Measurements from ENCODE around the gene CAMTA1.

CAMTA1 gene

DNA sequence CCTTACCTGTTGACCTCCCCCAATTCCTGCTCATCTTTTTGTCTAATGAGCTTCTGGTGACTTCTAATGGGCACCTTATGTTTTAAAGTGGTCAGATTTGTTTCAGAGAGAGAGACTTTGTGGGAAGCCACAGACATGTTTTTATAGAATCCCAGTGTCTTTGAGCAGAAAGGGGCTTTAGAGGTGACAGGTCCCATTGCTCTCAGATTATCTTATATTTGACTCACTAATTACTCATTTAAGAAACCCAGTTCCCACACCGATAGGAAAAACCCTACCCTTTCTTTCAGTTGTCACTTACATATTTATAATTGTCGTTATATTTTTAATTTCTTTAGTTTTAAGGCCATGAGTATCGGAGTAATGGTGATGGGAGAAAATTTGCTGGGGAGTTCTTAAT, 215.5 kb downstream of the CAMTA1 start:
- no peak for DNase-seq (ENCODE audit: low read depth in 1 of 2, low spot score in 1 of 2)

DNA sequence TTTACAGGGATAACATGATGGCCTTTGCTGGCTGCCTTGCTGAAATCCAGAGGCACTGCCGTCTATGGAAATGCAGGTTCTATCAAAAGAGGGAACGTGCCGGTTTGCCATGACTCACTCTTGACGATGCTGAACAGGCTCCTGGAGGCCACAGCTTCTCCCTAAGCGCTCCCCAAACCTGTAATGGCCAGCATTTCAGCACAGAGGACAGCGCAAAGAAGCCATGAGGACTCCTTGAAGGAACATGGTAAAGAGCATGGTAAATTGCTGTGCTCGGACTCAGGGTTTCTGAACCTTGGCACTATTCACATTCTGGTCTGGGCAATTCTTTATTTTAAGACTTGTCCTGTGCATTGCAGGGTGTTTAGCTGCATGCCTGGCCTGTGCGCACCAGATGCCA, 217.5 kb downstream of the CAMTA1 start:
- no peak for DNase-seq (ENCODE audit: low read depth in 1 of 2, low spot score in 1 of 2)

DNA sequence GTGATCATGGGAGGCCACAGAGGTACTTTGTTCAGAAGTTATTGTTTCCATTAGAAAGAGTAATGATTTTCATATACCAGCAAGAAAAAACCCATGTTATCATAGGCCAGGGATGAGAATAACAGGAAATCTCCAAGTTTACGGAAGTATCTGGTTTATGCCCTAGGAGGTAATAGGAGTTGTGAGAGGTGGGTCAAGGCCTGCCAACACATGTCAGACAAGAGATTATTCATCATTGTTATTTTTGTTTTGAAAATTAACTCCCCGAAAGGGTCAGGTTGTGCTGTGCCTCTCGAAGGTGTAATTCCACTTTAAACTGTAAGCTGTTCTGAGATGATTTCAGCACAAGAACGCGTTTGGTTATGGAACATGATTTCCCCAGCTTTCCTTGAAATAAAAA, 218.4 kb downstream of the CAMTA1 start:
- no peak for DNase-seq (ENCODE audit: low read depth in 1 of 2, low spot score in 1 of 2)

DNA sequence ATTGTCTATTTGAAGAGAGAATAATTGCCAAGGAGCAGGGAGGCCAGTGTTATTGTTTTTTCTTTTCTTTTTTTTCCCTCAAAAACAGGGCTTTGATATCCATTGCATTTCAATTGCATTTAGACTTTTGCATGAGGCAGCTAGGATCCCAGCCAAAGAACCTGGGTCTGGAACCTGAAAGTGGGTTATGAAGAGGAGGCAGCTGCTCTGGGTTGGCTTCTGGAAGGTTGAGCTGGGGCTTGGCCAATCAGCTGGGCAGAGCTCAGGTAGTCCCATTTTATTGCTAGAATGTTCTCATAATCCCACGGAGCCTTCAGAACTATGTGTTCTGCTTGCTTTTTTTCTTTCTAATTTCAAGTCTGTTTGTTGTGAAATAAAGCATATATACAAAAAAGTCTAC, 218.9 kb downstream of the CAMTA1 start:
- DNase-seq (ENCODE audit: low read depth in 1 of 2, low spot score in 1 of 2), result no peak

DNA sequence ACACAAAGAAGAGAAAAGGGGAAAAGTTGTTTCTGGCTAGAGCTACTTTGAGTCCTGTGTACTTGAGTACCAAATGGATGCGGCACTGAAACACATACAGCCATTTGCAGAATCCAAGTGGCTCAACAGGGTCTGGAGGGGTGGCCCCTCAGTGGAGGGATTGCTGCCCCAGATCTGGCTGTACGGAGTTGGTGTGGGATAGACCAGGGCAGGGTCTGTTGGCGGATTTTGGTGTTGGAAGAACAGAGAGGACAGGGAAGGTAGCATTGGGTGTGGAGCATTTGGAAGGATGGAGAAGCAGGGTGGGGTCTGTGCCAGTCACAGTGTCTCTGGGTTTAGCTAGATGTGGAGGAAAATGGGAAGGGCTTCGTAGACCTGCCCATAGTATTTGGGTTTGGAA, 220.5 kb downstream of the CAMTA1 start:
- no peak for DNase-seq (ENCODE audit: low read depth in 1 of 2, low spot score in 1 of 2)

DNA sequence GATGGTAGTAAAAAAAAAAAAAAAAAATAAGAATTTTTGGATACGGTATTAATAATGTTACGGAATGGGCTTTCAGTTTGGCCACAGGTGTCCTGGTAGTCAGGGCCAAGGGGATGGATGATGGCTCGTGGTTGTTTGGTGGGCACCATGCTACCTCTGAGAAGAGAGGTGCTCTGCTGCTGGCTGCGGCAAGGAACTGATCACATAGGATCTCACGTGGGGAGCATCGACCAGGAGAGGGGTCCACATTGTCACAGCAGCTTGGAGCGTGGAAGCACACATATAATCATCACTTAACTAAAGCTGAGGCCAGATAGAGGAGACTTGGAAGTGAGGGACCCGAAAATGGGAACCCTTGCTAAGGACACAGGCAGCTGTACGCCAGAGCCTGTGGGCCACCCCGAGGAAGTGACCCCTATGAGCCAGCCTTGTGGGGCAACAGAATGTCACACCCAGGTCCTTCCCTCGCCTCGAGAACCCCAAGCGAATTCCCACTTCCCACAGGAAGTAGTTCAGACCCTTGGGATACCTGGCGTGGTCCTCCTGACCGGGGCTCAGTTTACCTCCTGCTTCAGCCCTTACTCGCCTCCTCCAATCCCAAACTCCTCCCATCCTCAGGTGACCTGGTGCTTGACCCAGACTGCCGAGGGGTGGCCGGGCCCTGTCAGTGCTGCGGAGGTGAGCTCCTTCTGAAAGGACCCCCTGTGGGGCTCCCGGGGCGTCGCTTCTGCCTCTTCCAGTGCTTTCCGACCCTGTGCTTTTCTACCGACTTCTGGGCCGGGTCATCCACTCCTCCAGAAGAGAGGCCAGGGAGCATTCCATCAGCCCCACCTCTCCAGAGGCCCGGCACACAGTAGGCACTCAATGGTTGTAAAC, 222.0 kb downstream of the CAMTA1 start:
- no peak for DNase-seq (ENCODE audit: low read depth in 1 of 2, low spot score in 1 of 2)

DNA sequence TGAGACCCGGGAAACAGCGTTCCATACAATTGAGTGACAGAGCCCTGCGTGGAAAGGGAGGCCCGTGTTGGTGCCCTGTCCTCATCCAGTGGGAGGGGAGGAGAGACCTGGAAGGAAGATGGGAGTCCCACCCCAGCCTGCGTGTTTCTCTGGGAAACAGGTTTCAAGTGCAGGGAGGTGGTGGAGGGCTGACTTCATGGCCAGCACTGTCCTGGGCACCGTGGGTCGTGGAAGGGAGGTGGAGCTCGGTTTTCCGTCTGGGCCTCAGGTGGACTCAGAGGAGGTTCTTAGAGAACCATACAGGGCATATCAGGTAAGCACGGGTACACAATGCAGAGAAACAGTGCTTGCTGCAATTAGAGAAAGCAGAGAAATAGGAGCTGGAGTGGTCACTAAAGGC, 222.6 kb downstream of the CAMTA1 start:
- no peak for DNase-seq (ENCODE audit: low read depth in 1 of 2, low spot score in 1 of 2)

DNA sequence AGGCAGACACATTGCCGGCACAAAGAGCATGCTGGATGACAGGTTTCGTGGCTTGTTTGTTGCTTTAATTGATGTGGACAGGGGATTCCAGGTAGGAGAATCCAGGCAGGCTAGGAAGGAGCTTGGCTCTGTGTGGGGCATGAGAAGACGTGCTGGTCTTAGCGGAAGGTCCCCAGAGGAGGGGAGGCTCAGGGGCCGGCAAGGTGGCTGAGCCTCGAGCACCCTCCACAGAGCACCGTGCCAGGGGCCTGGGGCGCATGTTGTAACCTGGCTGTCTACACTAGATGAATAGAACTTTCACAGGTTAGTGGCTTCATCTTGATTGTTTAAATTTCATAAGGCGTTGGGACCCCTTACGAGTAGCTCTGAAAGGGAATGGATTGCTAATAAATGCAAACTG, 223.1 kb downstream of the CAMTA1 start:
- no peak for DNase-seq (ENCODE audit: low read depth in 1 of 2, low spot score in 1 of 2)

DNA sequence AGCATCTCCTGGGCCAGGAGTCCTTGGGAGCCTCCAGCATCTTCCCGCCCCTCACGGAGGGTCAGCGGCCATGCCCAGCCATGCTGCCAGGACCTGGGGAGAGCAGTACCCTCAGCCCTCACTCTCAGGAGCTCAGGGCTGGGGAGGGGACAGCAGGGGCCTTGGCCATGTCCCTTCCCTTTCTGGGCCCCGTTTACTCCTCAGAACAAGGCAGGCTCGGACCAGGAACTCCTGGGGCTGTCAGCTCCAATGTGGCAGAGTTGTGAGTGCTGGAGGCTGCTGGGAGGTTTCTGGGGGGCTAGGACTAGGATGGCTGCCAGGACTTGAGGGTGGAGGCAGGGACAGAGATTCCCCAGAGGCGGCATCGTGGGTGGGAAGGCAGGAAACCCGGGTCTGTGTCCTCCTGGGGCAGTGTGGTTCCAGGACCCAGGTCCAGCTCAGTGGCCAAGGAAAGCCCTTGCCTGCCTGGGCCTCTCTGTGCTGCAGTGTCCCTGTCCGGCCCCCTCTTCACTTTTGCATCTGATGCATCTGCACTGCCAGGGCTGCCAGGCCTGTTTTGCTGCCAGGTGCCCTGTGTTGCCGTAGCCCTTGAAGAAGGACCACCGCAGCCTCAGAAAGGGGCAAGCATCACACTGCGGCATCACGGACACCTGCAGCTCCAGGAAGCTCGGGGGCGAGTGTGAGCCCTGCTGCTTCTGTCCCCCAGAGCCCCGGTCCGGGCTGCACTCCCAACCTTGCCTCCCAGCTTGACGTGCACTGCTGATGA, 223.9 kb downstream of the CAMTA1 start:
- no peak for DNase-seq (ENCODE audit: low read depth in 1 of 2, low spot score in 1 of 2)

DNA sequence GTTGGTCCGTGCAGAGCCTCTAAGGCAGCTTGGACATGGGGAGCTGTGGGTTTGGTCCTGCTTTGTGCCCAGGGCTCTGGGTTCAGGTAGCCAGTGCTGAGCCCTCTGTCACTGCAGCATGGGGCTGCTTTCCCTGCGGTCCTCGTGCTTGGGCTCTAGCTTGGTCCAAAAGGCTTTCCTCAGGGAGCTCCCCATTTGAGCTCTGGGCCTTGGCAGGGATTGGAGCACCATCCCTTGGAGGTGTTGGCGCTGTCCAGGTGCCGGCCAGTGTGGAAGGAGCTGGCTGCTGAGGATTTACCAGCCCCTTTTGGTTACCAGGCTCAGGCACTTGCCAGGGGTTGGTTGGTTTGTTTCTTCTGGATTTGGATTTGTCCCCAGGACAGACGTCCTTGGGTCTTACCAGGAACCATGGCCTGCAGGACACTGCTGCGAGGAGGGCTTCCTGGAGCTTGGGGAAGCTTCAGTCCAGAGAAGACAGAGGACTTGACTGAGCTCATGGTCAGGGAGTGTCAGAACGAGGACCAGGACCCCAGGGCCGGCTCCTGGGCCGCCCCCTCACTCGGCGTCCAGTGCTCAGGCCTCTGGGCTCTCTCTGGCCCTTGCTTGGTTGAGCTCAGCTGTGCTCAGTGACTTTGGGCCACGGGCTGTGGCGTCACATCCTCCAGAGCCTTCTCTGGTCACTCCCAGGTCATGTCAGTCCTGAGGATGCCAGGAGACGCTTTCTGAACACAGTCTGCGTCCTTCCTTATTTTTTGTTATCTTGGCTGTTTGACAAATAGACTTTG, 224.7 kb downstream of the CAMTA1 start:
- DNase-seq (ENCODE audit: low read depth in 1 of 2, low spot score in 1 of 2), result no peak

DNA sequence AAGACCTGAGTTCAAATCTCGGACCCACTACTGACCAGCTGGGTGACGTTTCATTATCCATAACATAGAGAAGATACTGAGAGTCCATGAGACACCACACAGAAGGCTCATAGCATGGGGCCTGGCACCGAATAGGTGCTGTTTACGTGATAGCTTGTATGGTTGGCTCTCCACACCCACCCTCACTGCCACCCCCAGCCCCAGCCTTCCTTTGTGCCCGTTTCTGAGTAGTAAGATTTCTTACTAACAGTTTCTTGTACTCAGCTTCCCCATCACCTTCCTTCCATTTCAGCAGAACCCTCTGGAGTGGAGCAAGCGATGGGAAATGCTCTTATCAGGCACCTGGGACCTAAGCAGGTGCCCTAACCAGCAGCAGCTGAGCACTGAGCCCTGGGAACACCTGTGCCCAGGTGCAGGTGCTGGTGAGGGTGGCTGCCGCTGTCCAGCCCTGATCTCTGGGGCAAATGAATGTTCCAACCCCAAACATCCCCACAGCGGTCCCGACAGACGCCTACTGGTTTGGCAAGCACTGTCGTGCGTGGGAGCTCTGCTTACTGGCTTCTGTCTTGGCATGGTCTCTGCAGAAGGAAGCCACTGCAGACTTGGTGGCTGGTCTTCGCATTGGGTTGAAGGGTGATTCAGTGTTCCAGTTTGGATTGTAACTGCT, 225.4 kb downstream of the CAMTA1 start:
- DNase-seq (ENCODE audit: low read depth in 1 of 2, low spot score in 1 of 2), result no peak

DNA sequence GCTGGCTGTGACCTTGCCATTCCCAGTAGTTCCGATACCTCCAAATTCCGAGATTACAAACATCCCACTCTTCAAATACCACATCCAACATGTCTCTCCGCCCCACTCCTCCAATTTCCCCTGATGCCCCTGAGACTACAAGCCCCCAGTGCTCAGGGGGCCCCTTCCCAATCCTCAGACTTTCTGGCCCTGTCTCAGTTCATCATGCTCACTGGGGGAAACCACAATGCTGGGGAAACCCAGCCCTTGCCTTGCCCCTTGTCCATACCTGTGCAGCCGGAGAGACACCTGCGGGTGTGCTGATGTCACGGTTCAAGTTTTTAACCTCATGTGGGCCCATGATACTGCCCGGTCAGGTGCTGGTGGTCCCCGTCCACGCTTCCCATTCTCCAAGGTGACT, 226.6 kb downstream of the CAMTA1 start:
- DNase-seq (ENCODE audit: low read depth in 1 of 2, low spot score in 1 of 2), result no peak

DNA sequence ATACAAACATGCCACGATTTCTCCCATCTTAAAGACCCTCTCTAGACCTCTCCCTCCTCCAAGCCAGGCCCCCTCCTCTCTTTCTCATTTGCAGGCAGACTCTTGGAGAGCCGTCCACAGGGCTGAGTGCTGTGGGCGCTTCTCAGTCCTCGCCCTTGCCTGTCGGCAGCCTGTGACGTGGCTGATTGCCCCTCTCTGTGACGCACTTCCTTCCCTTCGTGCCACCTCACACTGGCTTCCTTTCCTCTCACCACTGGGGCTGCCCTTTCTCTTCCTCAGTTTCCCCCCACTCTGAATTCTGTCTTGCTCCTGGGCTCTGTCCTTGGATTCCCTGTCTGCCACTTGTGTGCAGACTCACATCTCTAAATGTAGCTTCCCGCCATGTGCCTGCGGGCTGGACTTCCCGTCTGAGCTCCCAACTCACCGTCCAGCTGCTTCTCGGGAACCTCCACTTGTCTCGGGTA, 227.2 kb downstream of the CAMTA1 start:
- no peak for DNase-seq (ENCODE audit: low read depth in 1 of 2, low spot score in 1 of 2)

DNA sequence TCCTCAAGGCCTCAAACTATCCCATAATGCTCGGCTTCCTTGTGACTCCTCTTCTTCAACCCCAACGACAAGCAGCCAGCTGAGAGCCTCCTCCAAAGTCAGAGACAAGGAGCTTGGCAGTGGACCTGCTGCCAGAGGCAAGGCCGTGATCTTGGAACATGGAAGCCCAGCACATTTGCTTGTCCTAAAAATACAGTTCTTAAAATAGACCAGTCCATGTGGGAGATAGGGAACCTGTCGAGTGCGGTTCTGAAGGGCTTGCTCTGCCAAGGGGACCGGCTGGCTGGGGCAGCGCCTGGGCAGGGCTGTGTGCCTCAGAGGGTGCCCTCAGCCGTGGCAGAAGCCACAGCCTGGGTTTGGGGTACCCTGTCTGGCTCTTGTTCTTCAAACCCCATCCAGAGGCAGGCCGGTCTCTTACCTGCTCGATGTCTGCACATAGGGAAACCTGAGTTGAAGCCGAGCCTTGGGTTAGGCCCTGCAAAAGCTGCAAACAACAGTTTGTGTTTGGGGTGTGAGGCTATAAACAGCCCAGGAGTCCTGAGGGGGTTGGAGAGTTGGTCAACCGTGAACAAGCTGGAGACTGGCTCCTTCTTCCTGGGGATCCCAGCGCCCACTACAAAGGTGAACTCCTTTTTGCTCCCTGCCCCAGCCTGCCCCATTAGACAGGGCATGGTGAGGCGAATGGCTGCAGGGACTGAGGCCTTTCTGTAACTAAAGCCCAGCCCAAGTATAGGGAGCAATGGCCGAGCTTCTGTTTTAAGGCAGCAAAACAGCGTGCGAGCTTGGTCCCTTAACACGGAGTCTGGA, 228.8 kb downstream of the CAMTA1 start:
- DNase-seq (ENCODE audit: low read depth in 1 of 2, low spot score in 1 of 2), result no peak

DNA sequence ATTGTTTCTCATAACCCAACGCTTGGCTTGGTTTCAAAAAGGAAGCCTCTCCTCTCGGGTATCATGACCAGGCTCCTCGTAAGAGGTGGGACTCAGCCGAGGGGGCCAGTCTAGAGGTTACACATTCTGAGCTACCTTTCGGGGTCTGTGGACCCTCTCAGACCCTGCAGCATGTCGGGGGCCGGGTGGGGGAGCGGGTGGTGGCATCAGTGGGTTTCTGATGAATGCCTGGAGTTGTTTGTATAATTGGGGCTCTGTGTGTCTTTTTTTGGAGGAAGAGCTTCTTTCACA, 229.3 kb downstream of the CAMTA1 start:
- no peak for DNase-seq (ENCODE audit: low read depth in 1 of 2, low spot score in 1 of 2)

DNA sequence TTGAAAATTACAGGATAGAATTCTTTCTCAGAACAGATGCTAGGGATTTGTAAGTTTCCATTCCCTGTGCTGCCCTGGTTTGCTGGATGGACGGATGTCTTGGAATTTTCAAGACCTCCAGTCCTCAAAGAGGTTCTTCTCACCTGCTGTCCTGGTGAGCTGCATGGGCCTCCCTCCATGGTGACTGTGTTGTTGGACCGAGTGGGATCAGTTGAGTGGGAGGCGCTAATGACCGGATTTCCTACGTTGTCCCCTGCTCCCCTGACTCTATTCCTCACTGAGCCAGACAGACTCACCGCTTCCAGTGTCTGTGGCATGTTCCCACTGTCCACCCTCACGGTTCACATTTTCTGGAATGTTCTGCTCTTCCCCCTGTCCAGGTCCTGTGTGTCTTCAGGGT, 229.8 kb downstream of the CAMTA1 start:
- no peak for DNase-seq (ENCODE audit: low read depth in 1 of 2, low spot score in 1 of 2)

DNA sequence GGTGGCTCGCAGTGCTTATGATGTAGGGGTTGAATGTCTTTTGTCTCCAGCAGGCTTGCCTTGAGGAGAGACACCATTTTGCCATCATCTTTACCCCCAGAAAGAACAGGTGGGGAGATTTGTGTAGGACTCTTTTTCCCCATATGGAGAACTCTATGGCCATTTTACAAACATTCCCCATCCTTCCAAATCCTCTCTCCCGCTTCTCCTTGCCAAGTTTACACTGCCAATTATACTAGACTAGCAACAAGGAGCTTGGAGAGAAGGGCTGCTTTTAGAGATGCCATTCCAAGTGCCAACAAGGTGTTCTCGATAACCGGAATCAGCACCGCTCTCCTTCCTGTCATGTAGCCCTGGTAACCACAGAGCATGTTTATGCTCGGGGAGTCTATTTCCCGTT, 233.1 kb downstream of the CAMTA1 start:
- DNase-seq (ENCODE audit: low read depth in 1 of 2, low spot score in 1 of 2), result no peak

DNA sequence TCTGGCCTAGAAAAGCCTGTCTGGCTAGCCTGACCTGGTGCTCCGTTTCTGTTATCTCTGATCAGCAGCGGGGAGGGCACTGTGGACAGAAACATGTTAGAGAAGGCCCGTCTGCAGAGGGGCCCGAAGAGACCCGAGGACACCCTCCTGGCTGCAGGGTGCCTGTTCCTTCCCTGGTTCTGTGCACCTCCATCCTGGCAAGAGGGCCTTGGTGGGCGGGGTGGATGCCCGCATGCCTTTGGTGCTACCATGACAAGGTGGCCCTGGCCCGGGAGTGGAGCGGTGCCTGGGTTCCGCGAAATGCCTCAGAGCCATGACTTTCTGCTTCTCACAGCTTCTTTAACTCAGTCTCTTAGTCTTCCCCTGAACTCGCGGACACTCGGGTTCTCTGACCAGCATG, 233.6 kb downstream of the CAMTA1 start:
- no peak for DNase-seq (ENCODE audit: low read depth in 1 of 2, low spot score in 1 of 2)

DNA sequence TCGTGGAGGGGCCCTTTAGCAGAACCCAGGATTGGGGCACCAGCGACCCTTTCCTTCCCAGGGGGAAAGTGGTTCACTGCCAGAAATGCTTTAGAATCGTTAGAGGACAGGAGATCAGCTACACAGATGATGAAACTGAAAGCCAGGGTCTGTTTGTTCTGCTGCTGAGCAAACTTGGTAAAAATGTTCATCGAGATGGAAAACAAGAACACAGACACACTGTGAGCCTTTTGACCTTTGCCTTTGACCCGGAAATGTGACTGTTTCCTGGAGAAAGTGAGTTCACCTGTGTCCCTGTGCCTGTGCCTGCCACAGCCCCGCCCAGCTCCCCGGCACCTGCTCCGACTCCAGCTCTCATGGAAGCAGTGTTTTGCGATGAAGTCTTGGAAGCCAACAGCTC, 234.3 kb downstream of the CAMTA1 start:
- no peak for DNase-seq (ENCODE audit: low read depth in 1 of 2, low spot score in 1 of 2)

DNA sequence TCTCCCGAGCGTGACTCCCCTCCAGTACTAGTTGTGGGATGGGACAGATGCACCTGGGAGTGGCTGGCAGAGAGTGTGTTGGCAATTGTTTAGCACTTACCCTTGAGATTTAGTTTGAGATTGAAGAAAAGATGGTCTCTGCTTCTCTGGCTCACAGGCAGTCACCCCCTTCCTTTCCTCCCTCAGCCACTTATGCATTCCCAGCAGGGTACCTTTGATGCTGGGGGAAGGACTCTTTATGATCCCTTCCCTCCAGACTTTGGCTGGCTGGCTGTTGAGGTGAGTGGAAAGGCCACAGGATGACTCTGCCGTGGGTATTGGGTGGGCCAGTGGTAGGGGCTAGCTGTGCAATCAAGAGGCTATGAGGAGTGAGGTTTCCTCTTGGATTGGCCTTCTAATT, 236.8 kb downstream of the CAMTA1 start:
- no peak for DNase-seq (ENCODE audit: low read depth in 1 of 2, low spot score in 1 of 2)

DNA sequence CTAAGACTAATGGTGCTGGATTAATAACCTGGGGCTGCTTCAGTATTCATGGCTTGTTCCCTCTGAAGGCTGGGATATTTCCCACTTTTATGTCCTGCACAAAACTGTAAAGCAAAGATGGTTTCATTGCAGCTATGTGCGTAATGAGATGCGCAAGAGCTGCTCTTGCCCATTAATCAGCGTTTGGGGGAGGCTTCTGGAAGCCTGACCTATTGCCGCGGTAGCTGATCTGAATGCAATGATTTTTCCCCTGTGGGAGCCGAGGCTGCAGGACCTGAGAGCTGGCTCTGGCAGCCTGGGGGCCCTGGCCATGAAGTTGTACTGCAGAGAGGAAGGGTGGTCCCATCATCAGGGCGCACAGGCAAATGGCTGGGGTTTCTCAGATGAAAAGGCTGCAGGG, 239.8 kb downstream of the CAMTA1 start:
- no peak for DNase-seq (ENCODE audit: low read depth in 1 of 2, low spot score in 1 of 2)

All from activated CD4-positive, alpha-beta T cell treated with anti-CD3 and anti-CD28 coated beads, Interleukin-2, amount 50 U/mL, for 24 hours (primary cell).